IMR-90 (cell line): ENCODE measurements around the gene LATS2.

Experiments
- RFX5 ChIP-seq: IDR thresholded peaks from 2 replicates; pipeline ENCODE4 v1.8.0; 2012; ENCODE audit warnings: low read depth, mild to moderate bottlenecking, low read length, moderate library complexity
- TF ChIP-seq, protein P1 (sequence below): conservative IDR thresholded peaks from 2 replicates; pipeline ENCODE4 v1.5.1; 2012; ENCODE audit warnings: mild to moderate bottlenecking, low read depth, low read length, improper control_type of control experiment

DNA sequence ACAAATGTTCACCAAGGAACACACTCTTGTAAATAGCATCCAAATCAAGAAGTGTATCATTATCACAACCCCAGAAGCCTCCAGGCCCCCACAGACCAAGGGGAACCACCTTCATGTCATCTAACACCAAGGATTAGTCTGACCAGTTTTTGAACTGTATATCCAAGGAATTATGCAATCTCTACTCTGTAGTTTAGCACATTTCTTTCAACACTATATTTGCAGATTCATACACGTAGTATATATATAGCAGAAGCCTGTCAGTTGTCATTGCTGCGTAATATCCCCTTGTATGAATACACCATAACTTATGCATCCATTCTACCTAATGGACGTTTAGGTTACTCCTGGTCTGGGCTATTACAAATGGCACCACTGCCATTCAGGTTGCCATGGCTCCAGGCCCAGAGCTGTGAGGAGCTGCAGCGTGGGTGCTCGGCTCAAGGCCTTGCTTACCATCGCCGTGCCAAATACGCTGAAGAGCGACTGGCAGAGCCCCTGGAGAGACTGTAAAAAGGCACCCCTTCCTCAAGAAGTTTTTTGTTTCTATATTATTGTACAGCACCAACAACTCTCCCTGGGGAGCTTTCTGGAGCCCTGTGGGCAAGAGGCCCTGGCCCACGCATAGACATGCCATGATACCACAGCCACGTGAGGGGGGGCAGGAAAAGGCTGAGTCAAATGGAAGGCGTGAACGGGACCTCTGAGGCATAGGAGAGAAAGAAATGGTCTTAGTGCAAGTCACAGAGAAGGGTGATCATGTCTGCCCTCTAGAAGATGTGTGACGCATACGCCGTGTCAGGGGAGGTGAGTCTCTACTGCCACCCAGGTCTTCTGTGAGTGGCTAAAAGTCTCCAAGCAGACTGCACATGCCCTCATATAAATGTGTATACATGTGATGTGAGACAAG, 10.8 kb downstream of the LATS2 start:
- TF ChIP-seq, protein P1, sequence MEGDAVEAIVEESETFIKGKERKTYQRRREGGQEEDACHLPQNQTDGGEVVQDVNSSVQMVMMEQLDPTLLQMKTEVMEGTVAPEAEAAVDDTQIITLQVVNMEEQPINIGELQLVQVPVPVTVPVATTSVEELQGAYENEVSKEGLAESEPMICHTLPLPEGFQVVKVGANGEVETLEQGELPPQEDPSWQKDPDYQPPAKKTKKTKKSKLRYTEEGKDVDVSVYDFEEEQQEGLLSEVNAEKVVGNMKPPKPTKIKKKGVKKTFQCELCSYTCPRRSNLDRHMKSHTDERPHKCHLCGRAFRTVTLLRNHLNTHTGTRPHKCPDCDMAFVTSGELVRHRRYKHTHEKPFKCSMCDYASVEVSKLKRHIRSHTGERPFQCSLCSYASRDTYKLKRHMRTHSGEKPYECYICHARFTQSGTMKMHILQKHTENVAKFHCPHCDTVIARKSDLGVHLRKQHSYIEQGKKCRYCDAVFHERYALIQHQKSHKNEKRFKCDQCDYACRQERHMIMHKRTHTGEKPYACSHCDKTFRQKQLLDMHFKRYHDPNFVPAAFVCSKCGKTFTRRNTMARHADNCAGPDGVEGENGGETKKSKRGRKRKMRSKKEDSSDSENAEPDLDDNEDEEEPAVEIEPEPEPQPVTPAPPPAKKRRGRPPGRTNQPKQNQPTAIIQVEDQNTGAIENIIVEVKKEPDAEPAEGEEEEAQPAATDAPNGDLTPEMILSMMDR = no peak
- no peak for TF ChIP-seq RFX5
